Peyer's patch (tissue), 4 donors: ENCODE data around the gene SBNO1.

Experiments used
- CTCF ChIP-seq, 6 experiments: fragments of 450-650 bp in 4 of 6; fragments of 200-600 bp in 2 of 6; sonication (generic) in 1 of 6; IDR thresholded peaks; one replicate each; pipeline ENCODE4 v1.5.1; 2017 to 2019; ENCODE audit warnings: antibody characterized with exemption in 6 of 6, mild to moderate bottlenecking in 3 of 6, moderate library complexity in 1 of 6
- POLR2A ChIP-seq, 2 donors: fragments of 450-650 bp; IDR thresholded peaks; one replicate each; pipeline ENCODE4 v1.5.1; 2017; ENCODE audit warnings: antibody characterized with exemption in 2 of 2, mild to moderate bottlenecking in 2 of 2, moderate library complexity in 2 of 2

- TF ChIP-seq CTCF (IDR thresholded peaks at IDR 0.05), result no peak
- TF ChIP-seq POLR2A (IDR thresholded peaks at IDR 0.05), result no peak
Measured at GRCh38 chr12:123337070-123337469, 27.6 kb downstream of the SBNO1 start.
